T follicular helper cell (primary cell): ENCODE measurements around the gene KIFBP.
"Not testable (repeated sequence)": the region's sequence is repeated elsewhere in the genome, so short reads cannot be mapped to it uniquely, and the experiment has no call there.

Source experiments
- DNase-seq: peaks from one replicate; pipeline ENCODE4 v3.0.0-alpha.2; 2020; ENCODE audit warnings: low read depth

Gene KIFBP

GRCh38 chr10:68997211-68997610, 8.6 kb downstream of the KIFBP start:
- DNase-seq = no peak

DNA sequence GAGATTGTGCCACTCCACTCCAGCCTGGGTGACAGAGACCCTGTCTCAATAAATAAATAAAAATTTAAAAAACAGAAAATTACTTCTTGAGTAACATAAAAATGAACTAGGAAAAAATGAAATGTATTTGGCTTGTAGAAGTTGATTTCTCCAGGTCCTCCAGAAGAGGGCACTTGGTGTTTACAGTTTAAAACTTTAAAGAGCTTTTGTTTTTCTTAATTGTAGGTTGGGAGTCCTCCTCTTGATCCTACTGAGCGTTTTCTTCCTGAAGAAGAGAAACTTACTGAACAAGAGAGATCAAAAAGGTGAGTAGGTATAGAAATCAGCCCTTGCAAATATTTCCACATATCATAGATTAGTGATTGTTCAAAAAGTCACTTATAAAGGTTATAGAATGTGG, 16.2 kb downstream of the KIFBP start:
- no peak for DNase-seq

DNA sequence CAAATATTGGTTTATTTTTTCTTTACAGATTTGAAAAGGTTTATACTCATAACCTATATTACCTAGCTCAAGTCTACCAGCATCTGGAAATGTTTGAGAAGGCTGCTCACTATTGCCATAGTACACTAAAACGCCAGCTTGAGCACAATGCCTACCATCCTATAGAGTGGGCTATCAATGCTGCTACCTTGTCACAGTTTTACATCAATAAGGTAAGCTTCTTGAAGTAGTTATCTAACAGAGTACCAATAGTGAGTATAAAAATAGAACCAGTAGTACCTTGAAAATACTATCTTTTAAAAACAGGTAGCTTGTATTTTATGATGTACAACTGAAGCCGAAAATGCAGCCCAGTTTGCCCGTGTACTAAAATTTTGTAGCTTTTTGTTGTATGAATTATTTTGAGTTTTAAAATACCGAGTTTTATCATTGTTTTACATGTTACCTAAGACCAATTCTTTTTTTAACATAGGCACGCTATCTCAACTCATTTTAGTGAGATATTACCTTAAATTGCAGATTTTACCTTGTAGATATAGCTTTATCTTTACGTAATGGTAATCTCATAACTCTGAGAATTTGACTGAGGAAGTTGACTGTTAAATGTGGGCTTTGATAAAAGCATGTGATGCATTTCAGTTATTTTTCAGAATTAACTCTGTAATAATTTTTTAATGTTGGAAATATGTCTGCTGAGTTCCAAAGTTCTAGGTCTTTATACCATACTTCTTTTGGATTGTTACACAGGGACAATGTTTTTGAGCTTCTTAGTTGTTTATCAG, 17.3 kb downstream of the KIFBP start:
- no peak for DNase-seq

DNA sequence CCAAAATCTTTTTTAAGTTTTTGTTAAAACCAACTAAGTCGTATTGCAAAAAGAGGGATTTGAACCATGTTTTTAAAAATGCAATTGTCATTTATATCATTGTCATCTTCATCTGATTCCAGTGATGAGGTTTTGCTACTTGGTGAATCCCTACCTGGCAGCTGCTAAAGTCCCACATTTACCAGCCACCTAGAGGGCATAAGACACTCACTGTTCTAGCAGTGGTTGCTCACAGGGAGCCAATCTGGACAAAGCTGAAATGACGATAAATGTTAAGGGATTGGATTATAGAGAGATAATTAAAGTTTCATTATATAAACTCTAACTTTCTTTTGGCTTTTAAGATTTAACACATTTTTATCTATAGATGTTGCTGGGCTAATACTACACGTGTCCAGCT, 18.7 kb downstream of the KIFBP start:
- no peak for DNase-seq

GRCh38 chr10:69009360-69009759, 20.8 kb downstream of the KIFBP start:
- DNase-seq = no peak

GRCh38 chr10:69010151-69010640, 21.6 kb downstream of the KIFBP start:
- DNase-seq = no peak

- DNase-seq = not testable (repeated sequence)
Measured at GRCh38 chr10:69012778-69013177, 24.2 kb downstream of the KIFBP start.

DNA sequence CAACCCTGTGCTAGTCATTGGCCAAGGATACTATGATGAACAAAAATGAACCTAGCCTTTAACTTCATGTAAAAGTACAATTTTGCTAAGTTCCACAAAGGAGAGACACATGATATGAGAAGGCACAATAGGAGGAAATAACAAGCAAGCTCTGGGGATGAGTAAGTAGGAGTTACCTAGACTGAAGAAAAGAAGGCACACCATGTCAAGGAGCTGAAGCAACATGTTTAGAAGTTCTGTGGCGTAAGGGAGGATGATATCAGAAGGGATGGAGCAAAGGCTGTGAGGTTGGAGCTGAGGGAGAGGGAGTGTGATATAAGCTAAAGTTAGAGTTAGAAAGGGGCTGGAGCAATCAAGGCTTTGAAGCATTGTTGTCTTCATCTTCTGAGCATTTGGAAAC, 25.6 kb downstream of the KIFBP start:
- DNase-seq = no peak

- DNase-seq = no peak
Measured at GRCh38 chr10:69018613-69019012, 30.0 kb downstream of the KIFBP start.

GRCh38 chr10:69022611-69023010, 34.0 kb downstream of the KIFBP start:
- no peak for DNase-seq

- no peak for DNase-seq
Measured at GRCh38 chr10:69025370-69025896, 36.8 kb downstream of the KIFBP start.

DNA sequence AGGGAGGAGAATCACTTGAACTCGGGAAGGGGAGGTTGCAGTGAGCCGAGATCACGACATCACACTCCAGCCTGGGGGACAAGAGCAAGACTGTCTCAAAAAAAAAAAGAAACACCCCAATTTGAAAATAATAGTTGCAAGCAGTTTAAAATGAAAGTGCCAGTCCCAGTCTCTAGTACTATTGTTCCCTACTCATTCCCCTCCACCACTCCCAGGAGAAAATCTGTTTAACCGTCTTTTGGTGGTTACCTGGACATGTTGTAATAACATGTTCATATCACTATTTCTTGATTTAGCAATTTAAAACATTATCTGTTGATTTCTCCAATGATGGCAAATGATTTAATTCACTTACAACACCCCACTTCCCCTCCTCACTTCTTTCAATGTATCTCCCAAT, 44.7 kb downstream of the KIFBP start:
- DNase-seq = no peak

- DNase-seq = no peak
Measured at GRCh38 chr10:69037489-69037888, 48.9 kb downstream of the KIFBP start.

DNA sequence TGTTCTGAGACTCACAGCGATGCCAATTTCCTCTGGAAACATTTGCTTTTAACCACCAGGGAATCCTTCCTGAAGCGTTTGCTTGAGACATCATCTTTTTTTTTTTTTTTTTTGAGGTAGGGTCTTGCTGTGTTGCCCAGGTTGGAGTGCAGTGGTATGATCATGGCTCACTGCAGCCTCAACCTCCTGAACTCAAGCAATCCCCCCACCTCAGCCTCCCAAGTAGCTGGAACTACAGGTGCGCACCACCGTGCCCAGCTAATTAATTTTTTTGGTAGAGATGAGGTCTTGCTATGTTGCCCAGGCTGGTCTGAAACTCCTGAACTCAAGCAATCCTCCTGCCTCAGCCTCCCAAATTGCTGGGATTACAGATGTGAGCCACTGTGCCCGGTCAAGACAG, 52.3 kb downstream of the KIFBP start:
- DNase-seq = not testable (repeated sequence)

DNA sequence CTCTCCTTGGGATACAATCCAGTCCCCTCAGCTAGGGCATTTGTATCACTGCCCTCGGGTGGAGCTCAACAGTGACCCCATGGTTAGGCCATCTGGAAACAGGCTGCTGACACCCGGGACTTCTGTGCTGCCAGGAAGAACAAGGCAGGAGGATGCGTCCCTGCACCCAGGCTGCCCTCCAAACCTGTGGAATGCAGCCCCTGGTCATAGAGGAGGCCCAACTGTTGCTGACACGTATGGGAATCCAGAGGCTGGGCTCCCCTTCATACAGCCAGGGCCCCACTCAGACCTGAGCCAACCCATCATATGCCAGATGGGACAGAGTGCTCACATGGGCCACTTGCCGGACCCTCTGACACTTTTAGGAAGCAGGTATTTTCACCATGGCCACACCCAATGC, 53.8 kb downstream of the KIFBP start:
- no peak for DNase-seq

- DNase-seq = no peak
Measured at GRCh38 chr10:69042838-69043237, 54.2 kb downstream of the KIFBP start.

DNA sequence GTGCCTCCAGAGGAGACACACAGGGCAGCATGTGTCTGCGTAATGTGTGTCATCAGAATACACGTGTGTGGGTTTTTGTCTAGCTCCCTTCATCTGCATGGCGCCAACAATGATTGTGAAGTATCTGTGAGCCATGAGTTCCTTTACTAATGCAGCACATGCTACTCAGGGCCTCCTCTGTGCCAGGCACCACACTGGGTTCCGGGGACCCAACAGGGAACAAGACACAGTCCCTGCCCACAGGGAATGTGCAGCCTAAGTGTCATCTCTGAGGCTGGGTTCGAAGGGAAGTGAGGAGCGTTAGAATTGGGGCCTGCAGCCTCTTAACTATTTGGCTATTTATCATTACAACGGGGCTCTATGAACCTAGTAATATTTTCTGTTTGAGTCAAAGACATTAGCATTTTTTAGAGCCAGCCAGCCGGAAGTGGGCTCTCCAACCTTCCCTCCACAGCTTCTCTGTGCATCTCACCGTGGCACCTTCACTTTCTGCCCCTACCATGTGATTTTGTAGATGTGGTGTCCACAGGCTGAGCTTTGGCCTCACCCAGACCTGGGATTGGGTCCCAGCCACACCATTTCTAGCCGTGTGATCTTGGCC, 55.4 kb downstream of the KIFBP start:
- no peak for DNase-seq

DNA sequence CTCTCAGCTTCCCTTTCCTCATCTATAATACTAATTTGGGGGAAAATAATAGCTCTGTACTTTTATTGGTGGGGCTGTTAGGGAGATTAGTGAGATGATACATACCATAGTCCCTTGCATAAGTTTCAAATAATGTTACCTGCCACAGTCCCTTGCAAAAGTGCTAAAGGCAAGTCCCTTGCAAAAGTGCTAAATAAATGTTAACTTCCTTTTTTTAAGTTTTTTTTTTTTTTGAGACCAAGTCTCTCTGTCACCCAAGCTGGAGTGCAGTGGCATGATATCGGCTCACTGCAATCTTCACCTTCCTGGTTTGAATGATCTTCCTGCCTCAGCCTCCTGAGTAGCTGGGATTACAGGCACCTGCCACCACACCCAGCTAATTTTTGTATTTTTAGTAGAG, 55.9 kb downstream of the KIFBP start:
- DNase-seq = no peak

GRCh38 chr10:69045441-69046300, 57.1 kb downstream of the KIFBP start:
- DNase-seq = no peak

DNA sequence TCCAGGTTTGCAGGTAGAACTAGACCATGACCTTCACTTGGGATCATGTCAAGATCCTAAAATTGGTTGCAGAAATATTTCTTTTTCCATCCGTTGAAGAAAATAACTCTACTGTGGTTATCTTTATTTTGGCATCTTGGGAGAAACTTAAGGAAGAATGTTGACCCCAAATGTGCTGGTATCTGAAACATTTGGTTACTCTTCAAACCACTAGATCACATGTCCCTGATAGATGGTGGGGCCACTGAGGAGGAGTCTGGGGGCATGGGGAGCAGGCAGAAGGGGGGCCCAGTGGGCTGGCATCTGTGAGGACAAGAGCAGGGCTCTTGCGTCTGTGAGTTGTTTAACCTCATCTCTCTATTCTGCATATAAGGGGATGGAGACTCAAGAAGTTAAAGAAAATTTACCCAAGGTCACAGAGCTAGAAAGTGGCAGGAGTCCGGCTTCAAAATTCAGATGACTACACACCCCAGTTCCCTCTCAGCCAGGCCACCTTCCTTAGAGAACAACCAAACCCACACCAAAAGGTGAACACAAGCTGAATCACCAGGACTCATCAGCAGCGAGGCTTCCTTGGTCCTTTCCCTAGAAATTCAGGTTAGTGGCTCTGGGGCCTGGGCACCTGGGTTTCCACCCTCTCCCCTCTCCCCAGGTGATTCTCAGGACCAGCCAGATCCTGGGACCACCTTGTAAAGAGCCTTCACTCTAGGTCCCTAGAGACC, 58.7 kb downstream of the KIFBP start:
- DNase-seq = no peak

DNA sequence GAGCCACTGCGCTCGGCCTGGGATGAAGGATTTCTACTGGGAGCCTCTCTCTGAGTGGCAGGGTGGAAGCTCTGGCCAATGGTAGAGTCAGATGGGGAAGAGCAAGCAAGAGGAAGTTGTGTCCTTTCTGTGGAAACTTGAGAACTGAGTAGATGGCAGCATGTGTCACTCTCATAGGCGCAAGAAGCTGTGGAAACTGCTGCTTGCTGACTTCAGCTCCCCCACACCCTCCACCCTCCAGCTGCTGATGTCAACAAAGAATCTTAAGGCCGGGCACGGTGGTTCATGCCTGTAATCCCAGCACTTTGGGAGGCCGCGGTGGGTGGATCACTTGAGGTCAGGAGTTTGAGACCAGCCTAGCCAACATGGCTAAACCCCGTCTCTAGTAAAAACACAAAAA, 59.5 kb downstream of the KIFBP start:
- no peak for DNase-seq

GRCh38 chr10:69049566-69049961, 61.0 kb downstream of the KIFBP start:
- DNase-seq = no peak
